DMS153 (cell line): ENCODE measurements around the gene NSMCE1.
"Not testable (repeated sequence)": the region's sequence is repeated elsewhere in the genome, so short reads cannot be mapped to it uniquely, and the experiment has no call there.

Source experiments
- DNase-seq: peaks from one replicate; lab custom pipeline; 2025; lab: John Stamatoyannopoulos, UW

NSMCE1 gene

GRCh38 chr16:27214084-27214961, 54.2 kb downstream of the NSMCE1 start:
- DNase-seq: no peak

- no peak for DNase-seq
Observed at GRCh38 chr16:27211026-27211425, 57.5 kb downstream of the NSMCE1 start.

- DNase-seq: no peak
Observed at GRCh38 chr16:27210174-27210573, 58.4 kb downstream of the NSMCE1 start.

GRCh38 chr16:27209591-27209990, 59.0 kb downstream of the NSMCE1 start:
- no peak for DNase-seq

DNA sequence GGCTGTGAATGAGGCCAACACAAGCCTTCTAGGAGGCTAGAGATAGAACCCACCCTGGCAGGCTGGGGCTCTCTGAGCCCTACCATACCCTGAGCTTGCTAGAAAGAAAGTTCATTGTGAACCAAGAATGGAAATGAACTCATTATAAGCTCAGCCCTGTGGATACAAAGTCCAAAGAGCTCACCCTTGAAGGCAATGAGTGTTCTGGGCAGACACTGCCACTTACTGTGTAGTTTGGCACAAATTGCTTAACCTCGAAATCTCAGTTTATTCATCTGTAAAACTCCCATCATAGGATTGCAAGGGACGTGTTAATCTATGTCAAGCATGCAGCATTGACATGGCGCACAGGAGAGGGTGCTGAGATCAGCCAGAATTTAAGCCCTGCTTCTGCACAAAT, 59.8 kb downstream of the NSMCE1 start:
- DNase-seq: no peak

GRCh38 chr16:27208081-27208680, 60.4 kb downstream of the NSMCE1 start:
- no peak for DNase-seq

- DNase-seq: not testable (repeated sequence)
Observed at GRCh38 chr16:27207121-27207520, 61.5 kb downstream of the NSMCE1 start.

- no peak for DNase-seq
Observed at GRCh38 chr16:27205423-27206065, 63.0 kb downstream of the NSMCE1 start.

DNA sequence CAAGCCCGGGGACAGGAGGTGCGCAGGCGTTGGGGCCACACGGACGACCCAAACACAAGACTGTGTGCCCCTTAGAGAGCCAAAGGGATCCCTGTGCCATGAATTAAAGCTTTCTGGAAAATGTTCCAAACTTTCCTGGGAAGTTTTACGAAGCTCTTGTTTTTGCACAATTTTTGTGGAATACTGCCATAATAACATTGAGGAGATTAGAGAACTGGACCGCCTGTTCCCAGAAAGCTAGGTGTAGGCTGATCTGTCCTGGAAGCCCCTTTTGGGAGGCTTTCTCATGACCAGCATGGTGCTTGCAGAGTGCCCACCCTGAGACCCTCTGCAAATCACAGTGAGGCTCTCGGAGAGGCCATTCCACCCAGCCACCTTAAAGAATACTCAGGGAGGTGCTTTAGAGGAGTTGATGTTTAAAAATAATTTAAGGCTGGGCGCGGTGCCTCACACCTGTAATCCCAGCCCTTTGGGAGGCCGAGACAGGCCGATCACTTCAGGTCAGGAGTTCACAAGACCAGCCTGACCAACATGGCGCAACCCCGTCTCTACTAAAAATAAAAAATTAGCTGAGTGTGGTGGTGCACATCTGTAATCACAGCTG, 64.2 kb downstream of the NSMCE1 start:
- no peak for DNase-seq

- peak; percentile 99 for DNase-seq
Observed at GRCh38 chr16:27203507-27204311, 64.9 kb downstream of the NSMCE1 start, which contains the start of gene KDM8. Gene KDM8, plus strand, starts transcription at chr16:27203526. Its CDS starts 6,598 bp downstream, at chr16:27210124.

DNA sequence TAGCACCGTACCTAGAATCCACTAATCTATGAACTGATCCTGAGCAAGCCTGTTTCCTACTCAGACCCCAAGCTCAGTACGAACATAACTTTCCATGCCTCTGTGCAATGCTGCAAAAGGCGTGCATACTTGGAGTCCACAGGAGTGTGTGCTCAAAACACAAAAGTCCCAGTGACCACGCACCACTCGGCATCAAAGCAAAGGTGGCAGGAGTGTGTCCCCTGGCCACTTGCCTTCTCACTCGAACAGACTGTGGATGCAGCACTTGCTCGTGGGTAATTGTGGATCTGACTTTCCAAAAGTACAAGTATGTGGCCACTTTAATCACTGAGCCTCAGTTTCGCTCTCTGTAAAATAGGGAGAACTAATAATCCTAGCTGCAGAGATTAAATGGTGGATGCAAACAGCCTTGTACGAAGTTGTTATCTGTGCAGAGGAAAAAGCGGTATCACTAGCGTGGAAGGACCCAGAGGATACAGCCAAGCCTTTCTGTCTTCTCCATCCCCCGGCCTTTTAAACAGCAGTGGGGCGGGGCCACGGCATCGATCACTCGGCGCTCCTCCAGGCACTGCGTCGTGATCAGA, 65.6 kb downstream of the NSMCE1 start:
- peak; percentile 88 for DNase-seq

GRCh38 chr16:27200914-27201313, 67.7 kb downstream of the NSMCE1 start:
- DNase-seq: not testable (repeated sequence)

GRCh38 chr16:27199736-27200135, 68.8 kb downstream of the NSMCE1 start:
- DNase-seq: no peak

DNA sequence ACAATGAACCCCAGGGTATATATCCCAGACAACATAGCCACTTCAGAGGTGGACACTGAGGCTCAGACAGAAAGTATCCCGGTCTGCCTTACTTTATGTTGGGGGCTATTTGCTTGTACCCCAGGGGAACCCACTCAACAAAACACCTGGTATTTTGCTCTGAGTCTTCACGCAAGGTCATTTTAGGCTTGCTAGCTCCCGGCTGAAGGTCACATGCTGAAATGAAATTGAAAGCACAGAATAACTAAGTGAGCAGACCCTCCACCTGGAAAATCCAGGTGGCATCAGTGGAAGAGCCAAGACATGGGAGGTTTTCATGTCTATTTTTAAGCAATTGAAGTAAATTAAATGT, 69.4 kb downstream of the NSMCE1 start:
- no peak for DNase-seq

DNA sequence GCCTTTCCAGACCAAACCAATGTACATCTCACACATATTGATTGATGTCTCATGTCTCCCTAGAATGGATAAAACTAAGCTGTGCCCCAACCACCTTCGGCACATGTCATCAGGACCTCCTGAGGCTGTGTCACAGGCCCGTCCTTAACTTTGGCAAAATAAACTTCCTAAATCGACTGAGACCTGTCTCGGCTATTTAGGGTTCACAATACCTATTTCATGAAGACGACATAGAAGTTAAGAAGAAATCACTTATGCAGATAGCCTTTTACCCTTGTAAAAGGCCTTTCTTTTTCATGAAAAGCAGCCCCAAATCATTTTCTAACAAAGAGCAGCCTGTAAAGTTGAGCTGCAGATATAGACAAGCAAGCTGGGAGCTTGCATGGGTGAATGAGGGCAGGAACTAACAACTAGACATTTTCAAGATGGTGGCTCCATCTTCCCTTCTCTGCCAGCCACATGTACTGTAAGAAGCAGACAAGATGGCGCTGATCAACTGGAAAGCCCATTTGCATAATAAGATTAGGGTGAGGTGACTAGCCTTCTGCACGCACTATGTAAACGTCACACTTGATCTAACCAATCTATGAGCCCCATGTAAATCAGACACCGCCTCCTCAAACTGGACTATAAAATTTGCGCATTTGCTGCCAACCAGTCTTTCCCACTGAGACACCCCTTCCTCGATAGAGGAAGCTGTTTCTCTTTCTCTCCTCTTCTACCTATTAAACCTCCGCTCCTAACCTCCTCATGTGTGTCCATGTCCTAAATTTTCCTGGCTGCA, 69.9 kb downstream of the NSMCE1 start:
- DNase-seq: no peak

GRCh38 chr16:27197004-27197403, 71.6 kb downstream of the NSMCE1 start:
- no peak for DNase-seq

DNA sequence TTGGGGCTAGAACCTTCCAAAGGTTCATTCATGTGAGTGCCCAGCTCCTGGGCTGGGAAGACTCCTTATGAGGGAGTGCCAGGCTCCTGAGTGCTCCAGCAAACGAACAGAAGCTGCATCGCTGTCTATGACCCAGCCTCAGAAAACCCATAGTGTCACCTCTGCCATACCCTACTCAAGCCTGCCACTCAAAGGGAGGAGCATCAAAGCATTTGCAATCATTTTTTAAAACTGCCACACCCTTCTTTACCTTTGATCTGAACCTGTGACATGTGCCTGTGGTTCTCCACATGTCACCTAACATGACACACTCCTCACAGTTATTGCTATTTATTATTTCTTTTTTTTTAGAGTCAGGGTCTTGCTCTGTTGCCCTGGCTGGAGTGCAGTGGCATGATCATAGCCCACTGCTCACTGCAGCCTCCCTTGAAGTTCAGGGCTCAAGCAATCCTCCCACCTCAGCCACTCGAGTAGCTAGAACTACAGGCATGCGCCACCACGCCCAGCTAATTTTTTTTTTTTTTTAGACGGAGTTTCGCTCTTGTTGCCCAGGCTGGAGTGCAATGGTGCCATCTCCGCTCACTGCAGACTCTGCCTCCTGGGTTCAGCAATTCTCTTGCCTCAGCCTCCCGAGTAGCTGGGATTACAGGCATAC, 72.5 kb downstream of the NSMCE1 start:
- DNase-seq: no peak

DNA sequence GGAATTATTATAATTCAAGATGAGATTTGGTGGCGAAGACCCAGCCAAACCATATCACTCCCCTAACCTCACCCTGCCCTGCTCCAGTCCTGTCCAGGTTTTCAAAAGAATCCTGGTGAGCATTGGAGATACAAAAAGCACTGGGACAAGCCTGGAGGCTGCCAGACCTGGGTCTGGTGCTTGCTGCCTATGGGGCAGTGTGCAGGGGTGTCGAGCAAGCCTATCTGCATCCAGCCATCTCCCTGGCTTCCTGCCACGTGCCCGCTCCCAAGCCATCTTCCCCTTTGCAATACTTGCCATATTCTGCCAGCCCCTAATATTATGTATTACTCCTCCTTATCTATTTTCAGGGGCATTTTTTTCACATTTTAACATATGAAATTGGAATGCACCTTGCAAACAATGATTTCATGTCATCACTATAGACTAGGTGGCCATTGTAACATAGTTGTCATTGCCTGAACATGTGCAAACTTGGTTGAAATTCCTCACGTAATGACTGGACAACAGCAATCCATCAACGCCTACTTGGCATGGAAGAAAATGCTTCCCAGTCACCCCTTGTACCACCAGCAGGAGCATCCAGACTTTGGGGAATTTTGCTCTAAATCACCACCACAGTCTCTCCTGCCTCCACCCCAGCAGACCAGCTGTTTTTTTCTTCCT, 73.4 kb downstream of the NSMCE1 start:
- no peak for DNase-seq

DNA sequence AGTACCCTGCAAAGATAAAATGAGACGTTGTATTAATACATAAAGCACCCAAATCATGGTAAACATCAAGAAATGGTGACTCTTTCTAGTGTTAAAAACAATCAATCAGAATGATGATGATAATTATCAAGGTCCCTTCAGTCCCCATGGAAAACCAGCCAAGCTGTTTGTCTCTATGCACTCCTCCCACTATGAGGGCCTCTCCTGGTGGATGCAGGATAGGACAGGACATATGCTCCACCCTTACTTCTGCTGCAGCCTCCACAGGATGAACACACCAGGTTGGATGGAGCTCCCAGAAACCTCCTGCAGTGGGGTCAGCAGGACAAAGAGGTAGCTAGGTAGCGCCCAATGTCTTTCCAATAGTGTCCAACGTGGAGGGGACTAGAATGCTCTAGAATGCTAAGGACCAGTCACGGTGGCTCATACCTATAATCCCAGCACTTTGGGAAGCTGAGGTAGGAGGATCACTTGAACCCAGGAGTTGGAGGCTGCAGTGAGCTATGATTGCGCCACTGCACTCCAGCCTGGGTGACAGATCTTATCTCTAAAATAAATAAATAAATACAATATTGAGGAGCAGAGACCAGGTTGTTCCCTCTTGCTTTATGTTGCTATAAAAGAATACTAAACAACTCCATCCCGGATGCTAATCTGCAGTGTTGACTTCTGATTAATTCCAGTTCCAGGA, 75.1 kb downstream of the NSMCE1 start:
- DNase-seq: no peak
